ENCODE data around the gene TCF4. TPM values are rescaled to one million over a fixed set of nuclear protein-coding genes. Genes with fewer than 3 reads are reported as not detected.

The TCF4 gene
- total RNA-seq, 6 donors from 2014 or later = 70.6 to 115 (median 92.4) TPM

DNA sequence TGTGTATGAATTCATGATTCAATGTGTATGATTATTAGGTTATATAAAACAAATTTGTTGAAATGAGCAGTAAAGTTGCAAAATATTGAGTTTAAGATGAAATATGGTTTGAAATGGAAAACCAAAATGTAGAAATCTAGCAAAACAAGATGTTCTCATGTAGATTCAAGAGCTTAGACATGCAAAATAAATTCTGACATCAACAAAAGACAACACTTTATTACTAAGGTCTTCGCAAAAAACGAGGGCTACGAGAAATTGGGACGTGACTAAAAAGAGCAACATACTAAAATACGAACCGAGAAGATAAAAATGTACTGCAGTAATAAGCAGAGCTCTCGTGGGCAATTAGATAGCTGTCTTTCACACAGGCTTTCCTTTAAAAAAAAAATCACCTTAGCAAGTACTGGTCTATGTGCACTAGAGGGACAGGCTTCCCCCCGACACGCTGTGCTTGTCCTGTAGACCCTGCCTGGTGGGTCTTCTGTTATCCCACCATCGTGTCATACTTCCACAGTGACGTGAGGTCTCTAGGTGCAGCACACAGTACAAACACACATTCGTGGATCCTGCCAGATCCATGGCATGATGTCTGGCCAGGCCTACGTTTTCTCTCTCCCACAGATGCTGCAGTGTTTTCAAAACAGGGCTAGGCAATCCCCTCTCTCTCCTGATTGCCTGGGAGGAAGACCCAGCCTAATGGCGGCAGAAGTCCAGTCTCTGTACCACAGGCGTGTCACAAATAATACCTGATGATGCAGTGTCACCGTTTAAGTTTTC is 240.8 kb downstream of the TCF4 start:
- H3K9me3 ChIP-seq = no peaks in the 10 kb centered on the region
- ATAC-seq (ENCODE audit: low FRiP score in 2 of 2) = no peak
- no peaks in the 10 kb centered on the region for H3K27me3 ChIP-seq
- no peak for DNase-seq
- no peak overlapping the region for H3K4me3 ChIP-seq
- WGBS, 2 donors = 90 to 94% methylated on average over 16 of the region's 16 CpGs
- H3K27ac ChIP-seq = no peak overlapping the region
- TF ChIP-seq POLR2AphosphoS5 (IDR thresholded peaks at IDR 0.05) = no peak
- TF ChIP-seq, protein P1, sequence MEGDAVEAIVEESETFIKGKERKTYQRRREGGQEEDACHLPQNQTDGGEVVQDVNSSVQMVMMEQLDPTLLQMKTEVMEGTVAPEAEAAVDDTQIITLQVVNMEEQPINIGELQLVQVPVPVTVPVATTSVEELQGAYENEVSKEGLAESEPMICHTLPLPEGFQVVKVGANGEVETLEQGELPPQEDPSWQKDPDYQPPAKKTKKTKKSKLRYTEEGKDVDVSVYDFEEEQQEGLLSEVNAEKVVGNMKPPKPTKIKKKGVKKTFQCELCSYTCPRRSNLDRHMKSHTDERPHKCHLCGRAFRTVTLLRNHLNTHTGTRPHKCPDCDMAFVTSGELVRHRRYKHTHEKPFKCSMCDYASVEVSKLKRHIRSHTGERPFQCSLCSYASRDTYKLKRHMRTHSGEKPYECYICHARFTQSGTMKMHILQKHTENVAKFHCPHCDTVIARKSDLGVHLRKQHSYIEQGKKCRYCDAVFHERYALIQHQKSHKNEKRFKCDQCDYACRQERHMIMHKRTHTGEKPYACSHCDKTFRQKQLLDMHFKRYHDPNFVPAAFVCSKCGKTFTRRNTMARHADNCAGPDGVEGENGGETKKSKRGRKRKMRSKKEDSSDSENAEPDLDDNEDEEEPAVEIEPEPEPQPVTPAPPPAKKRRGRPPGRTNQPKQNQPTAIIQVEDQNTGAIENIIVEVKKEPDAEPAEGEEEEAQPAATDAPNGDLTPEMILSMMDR (IDR thresholded peaks at IDR 0.05) = no peak
- TF ChIP-seq POLR2A (IDR thresholded peaks at IDR 0.05) = no peak
- no peak for TF ChIP-seq EP300 (IDR thresholded peaks at IDR 0.05)
- H3K4me1 ChIP-seq = peaks cover 0 to 8% (median 0%) of the 10 kb centered on the region in 4 donors
- H3K36me3 ChIP-seq = no peaks in the 10 kb centered on the region

DNA sequence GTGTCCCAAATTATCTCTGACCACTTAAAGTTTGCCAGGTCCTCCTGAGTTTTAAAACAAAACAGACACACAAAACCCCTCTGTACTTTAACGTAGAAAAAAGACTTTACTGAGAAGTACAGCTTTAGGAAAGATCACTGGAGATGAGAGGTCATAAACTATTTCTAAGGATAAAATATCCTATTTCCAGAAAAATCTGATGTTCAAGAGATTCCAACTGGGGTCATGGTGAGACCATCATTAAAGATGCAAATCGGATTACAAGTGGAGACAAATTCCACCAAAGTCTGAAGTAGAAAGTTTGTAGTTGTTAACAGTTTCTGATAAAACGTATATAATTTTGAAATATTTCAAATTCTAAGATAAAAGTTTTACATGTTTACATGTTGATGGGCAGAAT is 241.6 kb downstream of the TCF4 start:
- Histone ChIP-seq H3K36me3 (no peaks in the 10 kb centered on the region), H3K4me1 (peaks cover 0 to 8% (median 0%) of the 10 kb centered on the region in 4 donors), H3K27me3 (no peaks in the 10 kb centered on the region), H3K9me3 (no peaks in the 10 kb centered on the region), H3K27ac (no peak overlapping the region), H3K4me3 (no peak overlapping the region)
- no peak for TF ChIP-seq POLR2A (IDR thresholded peaks at IDR 0.05)
- TF ChIP-seq, protein P1 (IDR thresholded peaks at IDR 0.05) = no peak
- TF ChIP-seq EP300 (IDR thresholded peaks at IDR 0.05) = no peak
- TF ChIP-seq POLR2AphosphoS5 (IDR thresholded peaks at IDR 0.05) = no peak
- no peak for ATAC-seq (ENCODE audit: low FRiP score in 2 of 2)
- WGBS, 2 donors = 61 to 90% methylated on average over 3 of the region's 3 CpGs
- DNase-seq = no peak

DNA sequence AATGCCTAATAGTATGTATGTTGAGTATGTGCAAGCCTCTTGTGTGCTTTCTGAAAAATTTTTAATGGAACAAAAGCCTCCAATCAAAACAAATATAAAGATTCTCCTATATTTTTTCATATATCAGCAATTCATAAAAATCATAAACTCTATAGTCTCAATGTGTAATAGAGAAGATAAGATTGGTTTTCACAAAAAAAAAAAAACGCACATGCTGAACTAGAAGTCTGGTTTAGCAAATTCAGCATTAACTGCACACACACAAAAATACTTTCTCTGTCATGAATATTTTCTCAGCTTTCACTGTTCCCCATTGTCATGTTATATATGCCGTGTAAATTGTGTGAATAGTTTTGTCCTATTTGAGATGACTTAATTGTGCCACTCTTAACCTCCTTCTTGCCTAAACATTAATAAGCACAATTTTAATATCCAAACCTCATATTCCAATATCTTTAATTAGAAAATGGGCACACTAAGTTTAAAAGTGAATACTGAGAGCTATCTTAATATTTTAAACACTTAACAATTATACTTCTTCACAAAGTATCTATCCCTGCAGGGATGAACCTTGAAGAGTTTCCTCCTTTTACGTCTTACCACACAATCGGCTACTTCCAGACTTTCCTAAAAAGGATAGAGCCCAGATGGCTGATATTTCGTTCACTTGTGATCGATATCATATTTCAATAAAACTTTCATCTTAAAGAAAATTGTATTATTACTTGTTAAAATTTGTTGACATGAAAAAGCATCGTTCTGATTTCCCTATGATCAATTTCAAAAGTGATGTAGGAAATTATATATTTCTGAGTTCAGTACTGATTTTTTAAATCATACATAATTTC is 242.7 kb downstream of the TCF4 start:
- Histone ChIP-seq H3K27me3 (no peaks in the 10 kb centered on the region), H3K4me1 (peaks cover 0 to 8% (median 0%) of the 10 kb centered on the region in 4 donors), H3K36me3 (no peaks in the 10 kb centered on the region), H3K9me3 (no peaks in the 10 kb centered on the region), H3K27ac (no peak overlapping the region), H3K4me3 (no peak overlapping the region)
- 85 to 87% methylated on average over 7 of the region's 7 CpGs for WGBS, 2 donors
- ATAC-seq (ENCODE audit: low FRiP score in 2 of 2) (no peak), DNase-seq (no peak)
- no peak for TF ChIP-seq EP300 (IDR thresholded peaks at IDR 0.05)
- no peak for TF ChIP-seq POLR2A (IDR thresholded peaks at IDR 0.05)
- TF ChIP-seq POLR2AphosphoS5 (IDR thresholded peaks at IDR 0.05) = no peak
- TF ChIP-seq, protein P1 (IDR thresholded peaks at IDR 0.05) = no peak

DNA sequence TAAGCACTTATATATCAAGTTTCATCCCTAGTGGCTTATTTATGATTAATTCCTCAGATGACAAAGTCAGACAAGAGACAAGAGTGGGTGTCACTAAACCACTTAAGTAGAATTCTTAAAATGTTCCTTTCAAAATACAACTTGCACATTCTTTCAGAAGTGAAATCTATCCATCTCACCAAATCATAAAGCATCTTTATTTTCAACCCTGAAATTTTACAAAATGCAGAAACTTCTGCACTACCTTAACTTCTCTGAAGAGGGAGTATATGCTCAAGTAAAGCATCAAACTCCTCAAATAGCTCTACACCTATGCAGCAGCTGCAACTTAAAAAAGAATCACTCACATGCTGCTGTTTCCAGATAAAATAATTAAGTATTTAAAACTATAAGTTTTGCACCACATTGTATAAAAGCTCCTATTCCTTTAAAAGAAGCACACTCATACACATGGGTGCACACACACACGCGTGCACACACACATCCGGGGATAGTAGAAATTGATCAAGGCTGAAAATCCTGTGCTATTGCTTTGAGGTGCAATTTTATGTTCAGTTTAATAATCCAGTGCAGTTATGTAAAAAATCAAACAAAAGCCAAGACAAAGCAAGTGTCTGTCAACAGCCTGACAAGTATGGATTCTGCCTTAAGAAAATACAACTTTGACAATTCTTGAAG is 244.5 kb downstream of the TCF4 start:
- 86 to 88% methylated on average over 3 of the region's 3 CpGs for whole genome bisulfite sequencing, 2 donors
- no peaks in the 10 kb centered on the region for H3K27me3 ChIP-seq
- TF ChIP-seq POLR2AphosphoS5 (IDR thresholded peaks at IDR 0.05) = no peak
- TF ChIP-seq, protein P1 (IDR thresholded peaks at IDR 0.05) = peak; percentile 14 to 46 (median 26)
- no peak overlapping the region for H3K27ac ChIP-seq
- peaks cover 4 to 18% (median 14%) of the 10 kb centered on the region in 4 donors for H3K4me1 ChIP-seq
- DNase-seq = no peak
- ATAC-seq (ENCODE audit: low FRiP score in 2 of 2) = no peak
- H3K36me3 ChIP-seq = no peaks in the 10 kb centered on the region
- H3K4me3 ChIP-seq = no peak overlapping the region
- H3K9me3 ChIP-seq = no peaks in the 10 kb centered on the region

Data from upper lobe of left lung (tissue), 6 donors.